Fibroblast of skin of back (primary cell): ENCODE data around the gene ZNF554. TPM values are rescaled to one million over a fixed set of nuclear protein-coding genes. Genes with fewer than 3 reads are reported as not detected.

Experiments used
- DNase-seq: peaks from one replicate; pipeline ENCODE4 v3.0.0-alpha.2; 2013
- polyA plus RNA-seq, 2 experiments: library from polyadenylated mRNA; unstranded; fragments of 120-200 nt; gene quantifications; one replicate each; pipeline ENCODE4 v1.2.1, GENCODE V29; 2013; ENCODE audit not compliant: insufficient read length in 2 of 2

Gene ZNF554
- polyA plus RNA-seq (2013, experiment 1 of 2; ENCODE audit: insufficient read length), result 1.8 TPM
- polyA plus RNA-seq (2013, experiment 2 of 2; ENCODE audit: insufficient read length), result 1.6 TPM

DNA sequence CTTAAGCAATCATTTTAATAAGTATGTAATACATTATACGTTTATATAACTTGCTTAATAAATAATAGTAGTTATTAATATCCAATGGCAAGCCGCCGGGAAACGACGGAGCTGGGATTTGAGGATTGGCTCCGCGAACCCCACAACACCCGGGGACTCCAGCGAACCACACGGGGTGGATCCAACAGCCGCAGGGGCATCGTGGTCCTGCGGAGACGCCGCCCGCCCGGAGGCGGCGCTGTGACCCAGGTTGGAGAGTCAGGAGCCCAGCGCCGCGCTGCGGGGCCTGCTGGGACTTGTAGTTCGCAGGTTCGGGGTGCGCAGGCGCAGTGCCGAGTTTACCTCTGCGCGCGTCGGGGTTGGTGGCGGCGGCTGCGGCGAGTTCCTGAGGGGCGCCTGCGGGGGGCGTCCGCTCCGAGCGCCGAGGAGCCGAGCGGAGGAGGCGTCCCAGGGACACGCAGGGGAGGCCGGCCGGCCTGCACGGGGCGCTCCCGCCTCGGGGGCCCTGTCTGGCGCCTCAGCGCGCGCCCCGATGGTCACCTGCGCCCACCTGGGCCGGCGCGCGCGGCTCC is at the start of gene ZNF554:
Gene ZNF554 (plus strand): TSS at position 329 of the 572 bp plus-strand sequence. CDS start 204 bp downstream, at position 533.
- DNase-seq, result peak; percentile 90

- no peak for DNase-seq
Measured at GRCh38 chr19:2770055-2771013, 49.3 kb upstream of the ZNF554 start.

DNA sequence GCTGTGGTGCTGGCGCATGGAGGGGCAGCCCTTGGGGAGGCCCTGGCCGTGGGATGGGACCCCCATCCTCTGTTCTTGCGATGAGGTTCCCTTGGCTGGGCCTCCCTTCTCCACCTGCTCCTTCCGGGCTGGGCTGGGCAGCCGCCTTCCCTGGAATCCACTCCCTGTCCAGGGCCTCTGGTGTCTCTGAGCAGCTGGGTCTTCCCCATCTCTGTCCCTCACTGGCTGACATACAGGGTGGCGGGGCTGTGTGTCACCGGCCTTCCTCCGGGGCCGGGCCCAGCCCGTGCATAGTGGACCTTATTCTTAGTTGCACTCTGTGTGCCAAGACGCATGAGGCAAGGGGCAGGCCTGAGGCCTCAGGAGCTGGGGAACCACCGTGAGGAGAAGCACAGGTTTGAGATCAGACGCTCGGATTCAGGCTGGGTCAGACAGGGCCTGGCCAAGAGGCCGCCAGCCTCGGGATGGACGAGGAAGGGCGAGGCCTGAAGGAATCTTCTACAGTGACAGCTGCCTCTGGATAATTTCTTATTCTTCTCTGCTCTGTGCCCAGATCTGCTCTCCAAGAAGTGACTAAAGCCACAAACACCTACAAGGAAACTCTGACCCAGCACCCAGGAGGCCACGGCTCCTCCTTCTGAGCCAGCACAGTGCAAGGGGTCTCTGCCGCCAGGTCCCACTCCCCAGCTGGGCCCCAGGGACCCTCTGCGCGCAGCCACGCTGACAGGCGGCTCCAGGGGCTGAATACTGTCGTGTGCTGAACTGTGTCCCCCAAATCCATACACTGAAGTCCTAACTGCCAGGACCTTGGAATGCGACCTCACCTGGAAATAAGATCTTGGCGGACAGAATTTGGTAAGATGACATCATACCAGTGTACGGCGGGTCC is 47.6 kb upstream of the ZNF554 start:
- DNase-seq, result no peak

DNA sequence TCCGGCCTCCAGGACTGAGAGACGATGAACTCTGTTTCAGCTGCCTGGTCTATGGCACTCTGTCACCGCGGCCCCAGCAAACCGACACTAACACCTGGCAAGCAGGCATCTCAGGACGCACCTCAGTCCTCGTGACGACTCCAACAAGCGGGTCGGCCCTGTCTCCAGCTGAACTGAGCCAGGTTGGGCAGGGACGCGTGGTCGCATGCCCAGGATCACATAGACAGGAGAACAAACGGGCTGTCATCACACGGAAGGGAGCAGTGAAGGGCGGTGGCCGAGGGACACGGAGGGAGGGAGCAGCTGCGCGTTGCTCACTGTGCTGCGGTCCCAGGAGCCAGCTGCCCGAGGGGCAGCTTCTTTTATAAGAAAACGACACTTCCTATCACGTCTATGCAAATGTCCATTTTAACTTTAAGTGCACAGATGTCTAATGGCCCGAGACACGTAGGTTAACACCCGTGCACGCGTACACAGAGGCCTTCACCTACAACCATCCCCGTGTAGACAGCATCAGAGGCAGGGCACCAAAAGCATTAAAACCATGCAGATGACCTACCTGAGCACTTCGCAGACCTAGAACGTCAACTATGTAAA is 45.5 kb upstream of the ZNF554 start:
- no peak for DNase-seq

DNA sequence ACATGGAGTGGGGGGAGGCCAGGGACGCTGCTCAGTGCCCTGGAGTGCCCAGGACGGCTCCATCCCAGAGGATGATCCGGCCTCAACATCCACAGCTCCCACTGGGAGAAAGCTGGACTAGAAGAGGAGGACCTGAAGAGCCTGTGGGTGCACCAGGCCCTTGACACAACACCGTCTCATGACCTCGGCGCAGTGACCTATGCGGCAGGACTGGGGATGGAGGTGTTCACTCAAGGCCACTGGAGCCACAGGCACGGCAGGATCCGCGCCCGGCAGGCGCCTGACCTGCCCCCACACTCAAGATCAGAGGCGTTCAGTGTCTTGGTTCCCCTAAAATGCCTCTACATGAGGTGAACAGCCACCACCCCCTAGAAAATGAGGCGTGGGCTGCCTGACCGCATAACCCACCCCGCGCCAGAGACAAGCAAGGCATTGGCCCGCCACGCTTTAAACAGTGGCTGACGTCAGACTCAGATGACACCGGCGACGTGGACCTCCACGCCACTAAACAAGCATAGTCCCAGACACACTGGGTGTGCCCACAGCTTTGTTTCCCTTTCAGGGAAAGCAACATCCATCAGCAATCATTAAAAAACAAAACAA is 44.6 kb upstream of the ZNF554 start:
- DNase-seq, result no peak

- DNase-seq, result no peak
Measured at GRCh38 chr19:2775556-2776430, 43.9 kb upstream of the ZNF554 start.

- no peak for DNase-seq
Measured at GRCh38 chr19:2777952-2778683, 41.5 kb upstream of the ZNF554 start.

GRCh38 chr19:2779121-2779740 is 40.4 kb upstream of the ZNF554 start:
- no peak for DNase-seq

DNA sequence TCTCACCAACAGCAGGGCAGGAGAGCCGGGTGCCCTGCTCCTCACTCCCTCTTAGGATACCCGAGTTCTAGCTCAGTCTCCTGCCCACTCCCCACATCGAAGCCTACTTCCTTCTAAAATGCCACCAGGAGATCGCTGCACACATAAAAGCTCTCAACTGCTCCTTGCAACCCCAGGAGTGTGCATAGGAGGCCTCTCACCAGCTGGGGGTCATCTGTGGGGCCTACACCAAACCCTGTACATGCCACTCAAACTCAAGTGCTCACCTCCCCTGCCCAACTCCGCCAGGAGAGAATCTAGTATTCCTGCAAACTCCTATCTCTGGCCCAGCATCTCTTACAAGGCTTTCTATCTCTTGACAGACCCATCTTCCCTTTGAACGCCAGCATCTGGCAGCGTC is 39.4 kb upstream of the ZNF554 start:
- no peak for DNase-seq

DNA sequence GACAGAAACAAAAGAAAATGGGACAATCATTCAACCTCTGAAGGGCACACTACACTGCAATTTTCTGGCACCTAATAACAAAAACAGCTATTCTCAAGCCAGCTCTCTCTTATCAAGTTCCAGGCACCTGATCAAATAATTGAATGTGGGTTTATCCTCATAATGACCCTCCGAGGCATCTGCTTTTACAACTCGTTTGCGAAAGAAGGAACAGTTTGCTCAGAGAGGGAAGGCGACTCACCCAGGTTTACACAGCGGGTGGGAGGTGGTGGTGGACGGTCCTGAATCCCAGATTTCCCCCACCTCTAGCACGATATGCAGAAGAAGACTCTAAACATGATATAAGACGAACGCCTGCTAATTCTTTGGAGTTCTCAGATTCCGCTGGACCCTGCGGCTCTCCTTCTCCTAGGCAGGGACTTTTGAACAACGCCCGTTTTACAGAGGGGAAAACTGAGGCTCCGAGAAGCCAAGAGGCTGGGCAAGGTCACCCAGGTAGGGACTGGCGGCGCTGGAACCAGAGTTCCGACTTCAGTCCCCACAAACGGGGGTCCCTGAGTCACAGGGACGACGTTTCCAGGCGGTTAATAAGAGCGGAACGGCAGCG is 37.2 kb upstream of the ZNF554 start:
- DNase-seq, result no peak

GRCh38 chr19:2782936-2783780 is 36.5 kb upstream of the ZNF554 start, which contains the start of gene SGTA:
TSS of gene SGTA (minus strand) at chr19:2783273. CDS start at chr19:2769068, 14,205 bp downstream.
- peak; percentile 99 for DNase-seq

DNA sequence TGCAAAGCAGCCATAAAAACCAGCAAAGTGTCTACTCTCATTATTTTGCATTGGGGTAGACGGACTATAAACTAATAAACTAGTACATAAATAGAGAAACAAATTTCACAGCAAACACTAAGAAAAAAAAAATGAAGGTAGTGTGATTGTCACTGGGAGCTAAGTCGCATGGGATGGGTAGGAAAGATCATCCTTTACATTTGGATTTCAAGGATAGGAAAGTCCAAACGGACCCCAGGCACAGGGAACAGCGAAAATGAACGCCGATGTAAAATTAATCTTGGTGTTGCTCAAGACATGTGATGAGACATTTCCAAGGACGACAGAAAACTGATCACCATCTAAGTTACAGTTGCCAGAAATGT is 35.9 kb upstream of the ZNF554 start:
- DNase-seq, result no peak

DNA sequence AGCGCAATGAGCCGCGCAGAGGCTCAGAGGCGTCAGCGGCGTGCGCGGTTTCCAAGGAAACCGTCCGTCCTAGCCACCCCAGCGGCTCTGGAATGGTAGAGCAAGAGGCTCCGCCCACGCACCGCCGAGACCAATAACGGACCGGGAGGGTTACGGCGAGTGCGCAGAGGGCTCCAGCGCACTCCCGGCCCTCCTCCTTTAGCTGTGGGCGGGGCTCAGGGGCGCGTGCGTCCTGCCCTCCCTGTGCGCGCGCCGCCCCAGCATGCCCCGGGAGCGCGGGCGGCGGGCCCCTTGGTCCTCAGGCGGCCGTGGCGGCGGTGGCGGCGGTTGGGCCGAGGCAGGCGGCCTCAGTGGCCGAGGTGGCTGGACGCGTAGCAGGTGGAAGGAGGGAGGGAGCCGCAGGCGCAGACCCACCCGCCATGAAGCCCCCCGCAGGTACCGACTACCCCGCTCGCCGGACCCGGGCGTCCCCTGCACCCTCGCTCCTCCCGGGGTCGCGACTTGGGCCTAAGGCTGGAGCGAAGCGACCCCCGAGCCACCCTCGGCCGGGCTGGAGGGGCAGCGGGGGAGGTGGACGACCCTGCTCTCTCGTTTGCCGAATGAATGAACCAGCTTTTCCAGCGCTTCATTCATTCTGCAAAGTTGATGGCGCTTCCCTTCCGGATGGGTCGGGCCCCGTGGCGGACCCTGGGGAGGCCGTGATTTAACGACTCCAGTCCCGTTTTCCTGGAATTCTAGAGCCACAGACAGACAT is 34.2 kb upstream of the ZNF554 start, which contains the start of gene THOP1:
Gene THOP1 (plus strand): TSS at position 260 of the 754 bp plus-strand sequence. CDS start 160 bp downstream, at position 420.
- peak; percentile 99 for DNase-seq

- DNase-seq, result no peak
Measured at GRCh38 chr19:2787115-2787514, 32.6 kb upstream of the ZNF554 start.

DNA sequence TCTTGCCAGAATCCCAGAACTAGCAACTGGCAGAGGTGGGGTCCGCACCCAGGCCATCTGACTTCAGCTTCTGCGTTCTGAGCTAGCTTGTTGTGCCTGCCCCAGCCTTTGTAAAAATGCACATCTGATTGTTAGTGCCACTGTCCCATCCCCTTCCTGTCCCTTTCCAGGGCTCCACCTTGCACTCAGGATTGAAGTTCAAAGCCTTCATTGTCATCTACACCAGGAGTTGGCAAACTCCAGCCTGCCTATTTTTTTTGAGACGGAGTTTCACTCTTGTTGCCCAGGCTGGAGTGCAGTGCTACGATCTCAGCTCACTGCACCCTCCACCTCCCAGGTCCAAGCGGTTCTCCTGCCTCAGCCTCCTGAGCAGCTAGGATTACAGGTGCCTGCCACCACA is 31.4 kb upstream of the ZNF554 start:
- DNase-seq, result no peak

DNA sequence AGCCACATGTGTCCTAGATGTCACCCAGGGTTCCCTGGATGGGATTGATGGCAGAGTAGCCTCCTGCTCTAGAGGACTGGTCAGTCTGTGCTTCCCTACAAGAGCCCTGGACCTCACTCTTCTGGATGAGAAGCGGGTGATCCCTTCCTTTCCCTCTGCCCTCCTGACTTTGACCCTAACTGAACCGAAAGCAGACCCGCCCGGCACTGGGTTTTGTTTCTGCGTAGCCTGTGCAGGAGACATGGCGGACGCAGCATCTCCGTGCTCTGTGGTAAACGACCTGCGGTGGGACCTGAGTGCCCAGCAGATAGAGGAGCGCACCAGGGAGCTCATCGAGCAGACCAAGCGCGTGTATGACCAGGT is 29.5 kb upstream of the ZNF554 start:
- no peak for DNase-seq

- DNase-seq, result no peak
Measured at GRCh38 chr19:2790557-2791271, 29.0 kb upstream of the ZNF554 start.
